Neural progenitor cell (in vitro differentiated cells): ENCODE results near the gene GNS. TPM values are rescaled to one million over a fixed set of nuclear protein-coding genes. Genes with fewer than 3 reads are reported as not detected.
A peak's percentile ranks its signal among the peaks of the same experiment; 100 is the strongest.

Experiments
- DNase-seq: peaks from one replicate; pipeline ENCODE4 v3.0.0-alpha.2; 2016; ENCODE audit warnings: low spot score
- H2AFZ ChIP-seq: fragments of 200-600 bp; sonication (generic); replicated peaks from 2 replicates; pipeline ENCODE4 v1.6.1; 2016; ENCODE audit warnings: antibody characterized with exemption
- H3F3A ChIP-seq: fragments of 200-600 bp; sonication (generic); 2 replicates; pipeline ENCODE4 v1.6.1; 2016; ENCODE audit warnings: antibody characterized with exemption, low read depth
- H3K27ac ChIP-seq: fragments of 200-600 bp; sonication (generic); 2 replicates; pipeline ENCODE4 v1.5.1; 2016; ENCODE audit warnings: mild to moderate bottlenecking
- H3K27me3 ChIP-seq: fragments of 200-600 bp; sonication (generic); 2 replicates; pipeline ENCODE4 v1.6.1; 2016; ENCODE audit warnings: mild to moderate bottlenecking, moderate library complexity
- H3K36me3 ChIP-seq: fragments of 200-600 bp; sonication (generic); 2 replicates; pipeline ENCODE4 v1.5.1; 2016
- H3K4me1 ChIP-seq: fragments of 200-600 bp; sonication (generic); 2 replicates; pipeline ENCODE4 v1.6.1; 2016; ENCODE audit warnings: mixed run types
- H3K4me2 ChIP-seq: fragments of 200-600 bp; sonication (generic); 2 replicates; pipeline ENCODE4 v1.6.1; 2016
- H3K4me3 ChIP-seq: fragments of 200-600 bp; sonication (generic); 2 replicates; pipeline ENCODE4 v1.5.1; 2016
- H3K79me2 ChIP-seq: fragments of 200-600 bp; sonication (generic); 2 replicates; pipeline ENCODE4 v1.6.1; 2016; ENCODE audit warnings: low read depth
- H3K9ac ChIP-seq: fragments of 200-600 bp; sonication (generic); 2 replicates; pipeline ENCODE4 v1.6.1; 2016
- H3K9me3 ChIP-seq: fragments of 200-600 bp; sonication (generic); 2 replicates; pipeline ENCODE4 v1.5.1; 2016; ENCODE audit warnings: low read depth
- H4K20me1 ChIP-seq: fragments of 200-600 bp; sonication (generic); 2 replicates; pipeline ENCODE4 v1.6.1; 2016; ENCODE audit warnings: low read depth
- H3K27ac Mint-ChIP-seq: 3 replicates; pipeline ENCODE4 v1.8.0; 2021; ENCODE audit warnings: mixed read lengths
- H3K27me3 Mint-ChIP-seq: 2 replicates; pipeline ENCODE4 v1.8.0; 2022; ENCODE audit warnings: low read depth, mild to moderate bottlenecking, inconsistent platforms, moderate library complexity, mixed read lengths; ENCODE audit not compliant: insufficient read depth
- H3K36me3 Mint-ChIP-seq: 3 replicates; pipeline ENCODE4 v1.8.0; 2021; ENCODE audit warnings: mixed read lengths
- H3K4me1 Mint-ChIP-seq: 3 replicates; pipeline ENCODE4 v1.8.0; 2021; ENCODE audit warnings: mixed read lengths
- H3K4me3 Mint-ChIP-seq: 3 replicates; pipeline ENCODE4 v1.8.0; 2021; ENCODE audit warnings: mild to moderate bottlenecking, moderate library complexity, mixed read lengths
- H3K9me3 Mint-ChIP-seq: 3 replicates; pipeline ENCODE4 v1.8.0; 2020; ENCODE audit warnings: mixed read lengths
- CTCF ChIP-seq: fragments of 200-600 bp; sonication (generic); IDR thresholded peaks from 2 replicates; pipeline ENCODE4 v1.5.1; 2017; ENCODE audit warnings: antibody characterized with exemption, mild to moderate bottlenecking
- EZH2 ChIP-seq: fragments of 200-600 bp; sonication (generic); IDR thresholded peaks from 2 replicates; pipeline ENCODE4 v1.6.1; 2017; ENCODE audit warnings: antibody characterized with exemption, mild to moderate bottlenecking, moderate library complexity
- EZH2phosphoT487 ChIP-seq: fragments of 200-600 bp; sonication (generic); IDR thresholded peaks from 2 replicates; pipeline ENCODE4 v1.6.1; 2017; ENCODE audit warnings: antibody characterized with exemption
- total RNA-seq: library from RNA; depleted of rRNA; stranded (reverse); fragments of >200 nt; gene quantifications from 2 replicates; pipeline ENCODE4 v1.2.3, GENCODE V29; 2015; ENCODE audit warnings: low replicate concordance

Gene GNS
- total RNA-seq, 1 donor from 2014 or later, result 41.2 TPM

- Histone ChIP-seq H4K20me1 (no peaks in the 10 kb centered on the region), H3F3A (peaks cover 16% of the 10 kb centered on the region), H3K27ac (no peak overlapping the region), H2AFZ (no peak overlapping the region), H3K36me3 (no peaks in the 10 kb centered on the region), H3K9ac (no peak overlapping the region), H3K79me2 (no peaks in the 10 kb centered on the region), H3K9me3 (no peaks in the 10 kb centered on the region), H3K4me1 (peaks cover 15% of the 10 kb centered on the region), H3K4me3 (no peak overlapping the region), H3K27me3 (no peaks in the 10 kb centered on the region), H3K4me2 (no peak overlapping the region)
- Mint-ChIP-seq H3K4me1 (peaks cover 20% of the 10 kb centered on the region), H3K36me3 (peaks cover 3% of the 10 kb centered on the region), H3K9me3 (no peaks in the 10 kb centered on the region), H3K4me3 (no peak overlapping the region), H3K27me3 (no peaks in the 10 kb centered on the region), H3K27ac (no peak overlapping the region)
- no peak for DNase-seq
- no peak for TF ChIP-seq EZH2
- no peak for TF ChIP-seq CTCF
- no peak for TF ChIP-seq EZH2phosphoT487
Measured at GRCh38 chr12:64699504-64700115, 59.6 kb downstream of the GNS start.

GRCh38 chr12:64696080-64696741 lies 63.0 kb downstream of the GNS start:
- Histone ChIP-seq H3K9me3 (no peaks in the 10 kb centered on the region), H3K79me2 (no peaks in the 10 kb centered on the region), H3K36me3 (no peaks in the 10 kb centered on the region), H3F3A (peaks cover 28% of the 10 kb centered on the region), H4K20me1 (no peaks in the 10 kb centered on the region), H3K4me3 (no peak overlapping the region), H2AFZ (no peak overlapping the region), H3K4me1 (peaks cover 37% of the 10 kb centered on the region), H3K27ac (no peak overlapping the region), H3K4me2 (no peak overlapping the region), H3K9ac (no peak overlapping the region), H3K27me3 (no peaks in the 10 kb centered on the region)
- Mint-ChIP-seq H3K4me3 (no peak overlapping the region), H3K27ac (no peak overlapping the region), H3K27me3 (no peaks in the 10 kb centered on the region), H3K4me1 (peaks cover 42% of the 10 kb centered on the region), H3K9me3 (no peaks in the 10 kb centered on the region), H3K36me3 (peaks cover 3% of the 10 kb centered on the region)
- no peak for TF ChIP-seq EZH2
- TF ChIP-seq CTCF, result peak; percentile 51
- TF ChIP-seq EZH2phosphoT487, result no peak
- no peak for DNase-seq

- peaks cover 37% of the 10 kb centered on the region for H3K4me1 Mint-ChIP-seq
- DNase-seq, result no peak
Measured at GRCh38 chr12:64695550-64695949, 63.7 kb downstream of the GNS start.

More at GRCh38 chr12:64695550-64695949, 63.7 kb downstream of the GNS start:
- Mint-ChIP-seq H3K36me3 (peaks cover 3% of the 10 kb centered on the region), H3K27me3 (no peaks in the 10 kb centered on the region), H3K9me3 (no peaks in the 10 kb centered on the region), H3K4me3 (no peak overlapping the region), H3K27ac (no peak overlapping the region)
- H2AFZ ChIP-seq, result no peak overlapping the region
- no peak for TF ChIP-seq EZH2phosphoT487
- no peak for TF ChIP-seq EZH2
- no peak for TF ChIP-seq CTCF
- H3K4me3 ChIP-seq, result no peak overlapping the region
- H3K27ac ChIP-seq, result no peak overlapping the region
- peaks cover 32% of the 10 kb centered on the region for H3K4me1 ChIP-seq
- peaks cover 29% of the 10 kb centered on the region for H3F3A ChIP-seq
- no peaks in the 10 kb centered on the region for H3K27me3 ChIP-seq
- H3K9me3 ChIP-seq, result no peaks in the 10 kb centered on the region
- H3K79me2 ChIP-seq, result no peaks in the 10 kb centered on the region
- H4K20me1 ChIP-seq, result no peaks in the 10 kb centered on the region
- no peaks in the 10 kb centered on the region for H3K36me3 ChIP-seq
- no peak overlapping the region for H3K4me2 ChIP-seq
- no peak overlapping the region for H3K9ac ChIP-seq
